Measurements from ENCODE around the gene DIPK1A. TPM values are rescaled to one million over a fixed set of nuclear protein-coding genes. Genes with fewer than 3 reads are reported as not detected.

The DIPK1A gene
- total RNA-seq, 1 donor from 2014 or later = 7.9 TPM

GRCh38 chr1:92845908-92846307, 115.4 kb downstream of the DIPK1A start:
- Histone ChIP-seq H3K36me3 (peaks cover 0 to 35% of the 10 kb centered on the region in 2 donors), H3K27me3 (no peaks in the 10 kb centered on the region), H3K9me3 (no peaks in the 10 kb centered on the region), H3K4me3 (no peak overlapping the region), H3K4me1 (no peaks in the 10 kb centered on the region), H3K27ac (no peak overlapping the region)
- TF ChIP-seq POLR2AphosphoS5 (IDR thresholded peaks at IDR 0.05; ENCODE audit: insufficient read depth in 1 of 2, low read depth in 1 of 2) = no peak
- TF ChIP-seq POLR2A (IDR thresholded peaks at IDR 0.05) = no peak
- intact Hi-C loops (cut with DNase I) = no loop called here
- no peak for DNase-seq (ENCODE audit: extremely low spot score in 2 of 2)

- intact Hi-C loops (cut with DNase I) = no loop called here
- Histone ChIP-seq H3K36me3 (peaks cover 0 to 50% of the 10 kb centered on the region in 2 donors), H3K4me1 (peaks cover 1% of the 10 kb centered on the region), H3K27me3 (no peaks in the 10 kb centered on the region), H3K9me3 (no peaks in the 10 kb centered on the region), H3K27ac (no peak overlapping the region), H3K4me3 (no peak overlapping the region)
- no peak for DNase-seq (ENCODE audit: extremely low spot score in 2 of 2)
- TF ChIP-seq POLR2A (IDR thresholded peaks at IDR 0.05) (no peak), POLR2AphosphoS5 (IDR thresholded peaks at IDR 0.05; ENCODE audit: insufficient read depth in 1 of 2, low read depth in 1 of 2) (no peak), CTCF (IDR thresholded peaks at IDR 0.05) (no peak)
These were observed 116.8 kb downstream of the DIPK1A start for GRCh38 chr1:92844439-92844838.

GRCh38 chr1:92843429-92844352, 117.6 kb downstream of the DIPK1A start:
- Histone ChIP-seq H3K27me3 (no peaks in the 10 kb centered on the region), H3K9me3 (no peaks in the 10 kb centered on the region), H3K4me1 (peaks cover 9% of the 10 kb centered on the region), H3K4me3 (no peak overlapping the region), H3K27ac (no peak overlapping the region), H3K36me3 (peaks cover 0 to 55% of the 10 kb centered on the region in 2 donors)
- TF ChIP-seq CTCF (IDR thresholded peaks at IDR 0.05) (no peak), POLR2AphosphoS5 (IDR thresholded peaks at IDR 0.05; ENCODE audit: insufficient read depth in 1 of 2, low read depth in 1 of 2) (no peak), POLR2A (IDR thresholded peaks at IDR 0.05) (no peak)
- no peak for DNase-seq (ENCODE audit: extremely low spot score in 2 of 2)
- intact Hi-C loops (cut with DNase I) = no loop called here

GRCh38 chr1:92843046-92843423, 118.2 kb downstream of the DIPK1A start:
- peaks cover 0 to 62% of the 10 kb centered on the region in 2 donors for H3K36me3 ChIP-seq
- no peak for DNase-seq (ENCODE audit: extremely low spot score in 2 of 2)
- TF ChIP-seq POLR2A (IDR thresholded peaks at IDR 0.05) = no peak
- no peak for TF ChIP-seq POLR2AphosphoS5 (IDR thresholded peaks at IDR 0.05; ENCODE audit: insufficient read depth in 1 of 2, low read depth in 1 of 2)
- no peak for TF ChIP-seq CTCF (IDR thresholded peaks at IDR 0.05)

GRCh38 chr1:92842082-92843045, 118.9 kb downstream of the DIPK1A start:
- Histone ChIP-seq H3K4me1 (peaks cover 22% of the 10 kb centered on the region), H3K27me3 (no peaks in the 10 kb centered on the region), H3K9me3 (no peaks in the 10 kb centered on the region), H3K27ac (no peak overlapping the region), H3K4me3 (no peak overlapping the region), H3K36me3 (peaks cover 0 to 69% of the 10 kb centered on the region in 2 donors)
- DNase-seq (ENCODE audit: extremely low spot score in 2 of 2) = no peak
- intact Hi-C loops (cut with DNase I) = no loop called here
- no peak for TF ChIP-seq CTCF (IDR thresholded peaks at IDR 0.05)
- TF ChIP-seq POLR2A (IDR thresholded peaks at IDR 0.05) = no peak
- TF ChIP-seq POLR2AphosphoS5 (IDR thresholded peaks at IDR 0.05; ENCODE audit: insufficient read depth in 1 of 2, low read depth in 1 of 2) = no peak

More at GRCh38 chr1:92843046-92843423, 118.2 kb downstream of the DIPK1A start:
- Histone ChIP-seq H3K27ac (no peak overlapping the region), H3K27me3 (no peaks in the 10 kb centered on the region), H3K4me1 (peaks cover 15% of the 10 kb centered on the region), H3K4me3 (no peak overlapping the region), H3K9me3 (no peaks in the 10 kb centered on the region)
- intact Hi-C loops (cut with DNase I) = no loop called here
